HEK293 (cell line): Measurements from ENCODE around the gene PLEKHF1.

Source experiments
- CTCF ChIA-PET: fragments of 350-600 bp; formaldehyde crosslinking; extraction: SDS; loops from one replicate; lab custom pipeline; 2021; ENCODE audit warnings: antibody characterized with exemption; lab: Yijun Ruan, JAX
- POLR2A ChIA-PET: fragments of 300-600 bp; formaldehyde crosslinking; extraction: SDS; loops from one replicate; lab custom pipeline; 2020; ENCODE audit warnings: antibody characterized with exemption, inconsistent platforms; lab: Yijun Ruan, JAX
- H3K27ac ChIP-seq: fragments of 200-500 bp; sonication (Bioruptor generic); 2 replicates; pipeline ENCODE4 v1.5.1; 2014; ENCODE audit warnings: low read depth, low read length, control low read depth, inconsistent platforms; ENCODE audit errors: extremely low read depth
- H3K36me3 ChIP-seq, 2 experiments: fragments of 200-500 bp in 1 of 2; sonication (Bioruptor generic) in 1 of 2; 1 replicate in 1 of 2; 2 replicates in 1 of 2; pipeline ENCODE4 v1.5.1; 2014 to 2017; ENCODE audit warnings: inconsistent platforms in 2 of 2, low read length in 2 of 2; ENCODE audit not compliant: control insufficient read depth in 2 of 2, insufficient read depth in 1 of 2
- H3K4me1 ChIP-seq: fragments of 200-500 bp; sonication (Bioruptor generic); 2 replicates; pipeline ENCODE4 v1.5.1; 2014; ENCODE audit warnings: mild to moderate bottlenecking, low read length, inconsistent platforms; ENCODE audit not compliant: control insufficient read depth, insufficient read depth
- H3K4me3 ChIP-seq: 2 replicates; pipeline ENCODE4 v1.5.1; 2011; ENCODE audit warnings: low read depth, mild to moderate bottlenecking, control low read depth, low read length, moderate library complexity
- H3K9me3 ChIP-seq: fragments of 200-500 bp; sonication (Bioruptor generic); 2 replicates; pipeline ENCODE4 v1.5.1; 2014; ENCODE audit warnings: low read depth, low read length, inconsistent platforms; ENCODE audit not compliant: control insufficient read depth, insufficient read depth
- ATF2 ChIP-seq: fragments of 450-650 bp; formaldehyde crosslinking; IDR thresholded peaks from 2 replicates; pipeline ENCODE4 v1.5.1; 2016; ENCODE audit warnings: missing biosample characterization, missing genetic modification characterization, low read depth
- BCL11A ChIP-seq: fragments of 450-650 bp; formaldehyde crosslinking; IDR thresholded peaks from 2 replicates; pipeline ENCODE4 v1.5.1; 2016; ENCODE audit warnings: low read depth, missing biosample characterization, missing genetic modification characterization
- CTCF ChIP-seq: fragments of 450-650 bp; formaldehyde crosslinking; IDR thresholded peaks from 2 replicates; pipeline ENCODE4 v1.5.1; 2016; ENCODE audit warnings: missing biosample characterization, missing genetic modification characterization
- EGR2 ChIP-seq: fragments of 450-650 bp; formaldehyde crosslinking; IDR thresholded peaks from 2 replicates; pipeline ENCODE4 v1.5.1; 2016; ENCODE audit warnings: low read depth, missing biosample characterization, missing genetic modification characterization
- INSM2 ChIP-seq: fragments of 450-650 bp; formaldehyde crosslinking; IDR thresholded peaks from 2 replicates; pipeline ENCODE4 v1.5.1; 2016; ENCODE audit warnings: missing biosample characterization, missing genetic modification characterization
- KLF8 ChIP-seq: fragments of 450-650 bp; formaldehyde crosslinking; IDR thresholded peaks from 2 replicates; pipeline ENCODE4 v1.5.1; 2016; ENCODE audit warnings: missing biosample characterization, missing genetic modification characterization
- KLF9 ChIP-seq: fragments of 450-650 bp; formaldehyde crosslinking; IDR thresholded peaks from 2 replicates; pipeline ENCODE4 v1.5.1; 2016; ENCODE audit warnings: missing biosample characterization, missing genetic modification characterization, low read depth
- PRDM10 ChIP-seq: fragments of 450-650 bp; formaldehyde crosslinking; IDR thresholded peaks from 2 replicates; pipeline ENCODE4 v1.5.1; 2016; ENCODE audit warnings: missing biosample characterization, missing genetic modification characterization
- REST ChIP-seq: fragments of 450-650 bp; formaldehyde crosslinking; IDR thresholded peaks from 2 replicates; pipeline ENCODE4 v1.5.1; 2016; ENCODE audit warnings: missing biosample characterization, missing genetic modification characterization
- SP2 ChIP-seq: fragments of 450-650 bp; formaldehyde crosslinking; IDR thresholded peaks from 2 replicates; pipeline ENCODE4 v1.5.1; 2016; ENCODE audit warnings: missing biosample characterization, missing genetic modification characterization
- TRIM28 ChIP-seq: IDR thresholded peaks from 2 replicates; pipeline ENCODE4 v1.6.1; 2011; ENCODE audit warnings: low read length, control low read depth, borderline replicate concordance
- ZBTB17 ChIP-seq: fragments of 450-650 bp; formaldehyde crosslinking; IDR thresholded peaks from 2 replicates; pipeline ENCODE4 v1.5.1; 2016; ENCODE audit warnings: missing biosample characterization, missing genetic modification characterization
- ZBTB8A ChIP-seq: fragments of 450-650 bp; formaldehyde crosslinking; IDR thresholded peaks from 2 replicates; pipeline ENCODE4 v1.5.1; 2016; ENCODE audit warnings: missing biosample characterization, missing genetic modification characterization
- ZEB2 ChIP-seq: fragments of 450-650 bp; formaldehyde crosslinking; IDR thresholded peaks from 2 replicates; pipeline ENCODE4 v1.5.1; 2016; ENCODE audit warnings: missing biosample characterization, missing genetic modification characterization
- ZFHX2 ChIP-seq: fragments of 450-650 bp; formaldehyde crosslinking; conservative IDR thresholded peaks from 2 replicates; pipeline ENCODE4 v1.5.1; 2016; ENCODE audit warnings: missing biosample characterization, missing genetic modification characterization
- ZFP41 ChIP-seq: fragments of 450-650 bp; formaldehyde crosslinking; IDR thresholded peaks from 2 replicates; pipeline ENCODE4 v1.5.1; 2016; ENCODE audit warnings: missing biosample characterization, missing genetic modification characterization, borderline replicate concordance
- ZNF350 ChIP-seq: fragments of 450-650 bp; formaldehyde crosslinking; IDR thresholded peaks from 2 replicates; pipeline ENCODE4 v1.5.0; 2017; ENCODE audit warnings: missing biosample characterization, mild to moderate bottlenecking, missing genetic modification characterization
- ZNF416 ChIP-seq: fragments of 450-650 bp; formaldehyde crosslinking; IDR thresholded peaks from 2 replicates; pipeline ENCODE4 v1.5.1; 2016; ENCODE audit warnings: missing biosample characterization, missing genetic modification characterization
- ZNF777 ChIP-seq: fragments of 450-650 bp; formaldehyde crosslinking; IDR thresholded peaks from 2 replicates; pipeline ENCODE4 v1.5.1; 2017; ENCODE audit warnings: missing biosample characterization, missing genetic modification characterization, borderline replicate concordance

The PLEKHF1 gene

GRCh38 chr19:29675650-29676186, 10.5 kb downstream of the PLEKHF1 start:
- Histone ChIP-seq H3K4me1 (peaks cover 13% of the 10 kb centered on the region), H3K4me3 (no peak overlapping the region), H3K27ac (no peak overlapping the region), H3K36me3 (peaks cover 4 to 32% of the 10 kb centered on the region in 2 experiments; a peak in 2 of 3 replicates), H3K9me3 (no peaks in the 10 kb centered on the region)
- CTCF ChIA-PET, result interaction anchor here (0.6 to 4.5 kb wide), 5 partner anchors 9 to 65 kb away, joined by 3 to 17 read pairs (median 4); no protein-coding TSS in a partner anchor
- TF ChIP-seq EGR2 (no peak), ZFHX2 (tag by site-specific recombination) (peak; percentile 19; the same call in 1 of the 2 replicates), INSM2 (tag by site-specific recombination) (no peak), REST (0 out of 2 replicates have a peak, but pooled peaks have one; percentile 17), TRIM28 (no peak), BCL11A (tag by site-specific recombination) (no peak)
- TF ChIP-seq, all 188 proteins: peak for 2
- POLR2A ChIA-PET, result interaction anchor here (1.3 kb wide), 1 partner anchor 41 kb away, joined by 3 read pairs; no protein-coding TSS in a partner anchor

GRCh38 chr19:29676586-29676985, 11.3 kb downstream of the PLEKHF1 start:
- POLR2A ChIA-PET, result interaction anchor here (1.3 kb wide), 1 partner anchor 40 kb away, joined by 3 read pairs; no protein-coding TSS in a partner anchor
- TF ChIP-seq ZNF350 (no peak), ZEB2 (no peak), ATF2 (tag by site-specific recombination) (no peak), PRDM10 (tag by site-specific recombination) (no peak), ZBTB8A (no peak), ZNF416 (tag by site-specific recombination) (no peak), CTCF (tag by site-specific recombination) (no peak), SP2 (tag by site-specific recombination) (no peak), ZFP41 (no peak), ZBTB17 (no peak), ZNF777 (tag by site-specific recombination) (no peak), KLF9 (tag by site-specific recombination) (no peak), KLF8 (no peak)
- Histone ChIP-seq H3K4me1 (peaks cover 8% of the 10 kb centered on the region), H3K27ac (no peak overlapping the region), H3K36me3 (peaks cover 4 to 32% of the 10 kb centered on the region in 2 experiments; a peak in 2 of 3 replicates), H3K9me3 (no peaks in the 10 kb centered on the region), H3K4me3 (no peak overlapping the region)
- CTCF ChIA-PET, result interaction anchor here (0.7 to 4.5 kb wide), 3 partner anchors 14 to 66 kb away, joined by 3 to 17 read pairs (median 4); no protein-coding TSS in a partner anchor
